Skeletal muscle tissue (tissue), 5 donors: ENCODE data around the gene FANK1. TPM values are rescaled to one million over a fixed set of nuclear protein-coding genes. Genes with fewer than 3 reads are reported as not detected.

ENCODE experiments used
- H3K27ac ChIP-seq: one replicate; pipeline ENCODE4 v1.7.0; 2013; ENCODE audit warnings: mild to moderate bottlenecking, low read depth, low read length, inconsistent platforms
- H3K27me3 ChIP-seq, 3 donors: one replicate each; pipeline ENCODE4 v1.7.0; 2013; ENCODE audit warnings: low read length in 3 of 3; ENCODE audit not compliant: control insufficient read depth in 3 of 3, insufficient read depth in 3 of 3
- H3K36me3 ChIP-seq, 3 donors: one replicate each; pipeline ENCODE4 v1.7.0; 2013; ENCODE audit warnings: low read length in 3 of 3; ENCODE audit not compliant: control insufficient read depth in 3 of 3, insufficient read depth in 3 of 3
- H3K4me1 ChIP-seq, 3 donors: one replicate each; pipeline ENCODE4 v1.7.0; 2013; ENCODE audit warnings: low read length in 3 of 3, mild to moderate bottlenecking in 3 of 3; ENCODE audit not compliant: control insufficient read depth in 3 of 3, insufficient read depth in 3 of 3
- H3K4me3 ChIP-seq, 3 donors: one replicate each; pipeline ENCODE4 v1.7.0; 2013; ENCODE audit warnings: low read length in 3 of 3
- H3K9ac ChIP-seq, 3 donors: one replicate each; pipeline ENCODE4 v1.7.0; 2013; ENCODE audit warnings: low read length in 3 of 3, mild to moderate bottlenecking in 3 of 3, moderate library complexity in 2 of 3, low read depth in 1 of 3
- H3K9me3 ChIP-seq, 3 donors: one replicate each; pipeline ENCODE4 v1.7.0; 2013; ENCODE audit warnings: low read length in 3 of 3; ENCODE audit not compliant: control insufficient read depth in 3 of 3
- small RNA-seq: library from RNA; depleted of rRNA; stranded (forward); fragments of <200 nt; gene quantifications from one replicate; pipeline ENCODE3, GENCODE V24; 2014
- total RNA-seq: library from RNA; depleted of rRNA; stranded (reverse); fragments of >200 nt; gene quantifications from one replicate; pipeline ENCODE4 v1.2.3, GENCODE V29; 2014
- donor health status: Osteomylitis.

Gene FANK1
- total RNA-seq, 1 donor from 2014 or later, result not detected

DNA sequence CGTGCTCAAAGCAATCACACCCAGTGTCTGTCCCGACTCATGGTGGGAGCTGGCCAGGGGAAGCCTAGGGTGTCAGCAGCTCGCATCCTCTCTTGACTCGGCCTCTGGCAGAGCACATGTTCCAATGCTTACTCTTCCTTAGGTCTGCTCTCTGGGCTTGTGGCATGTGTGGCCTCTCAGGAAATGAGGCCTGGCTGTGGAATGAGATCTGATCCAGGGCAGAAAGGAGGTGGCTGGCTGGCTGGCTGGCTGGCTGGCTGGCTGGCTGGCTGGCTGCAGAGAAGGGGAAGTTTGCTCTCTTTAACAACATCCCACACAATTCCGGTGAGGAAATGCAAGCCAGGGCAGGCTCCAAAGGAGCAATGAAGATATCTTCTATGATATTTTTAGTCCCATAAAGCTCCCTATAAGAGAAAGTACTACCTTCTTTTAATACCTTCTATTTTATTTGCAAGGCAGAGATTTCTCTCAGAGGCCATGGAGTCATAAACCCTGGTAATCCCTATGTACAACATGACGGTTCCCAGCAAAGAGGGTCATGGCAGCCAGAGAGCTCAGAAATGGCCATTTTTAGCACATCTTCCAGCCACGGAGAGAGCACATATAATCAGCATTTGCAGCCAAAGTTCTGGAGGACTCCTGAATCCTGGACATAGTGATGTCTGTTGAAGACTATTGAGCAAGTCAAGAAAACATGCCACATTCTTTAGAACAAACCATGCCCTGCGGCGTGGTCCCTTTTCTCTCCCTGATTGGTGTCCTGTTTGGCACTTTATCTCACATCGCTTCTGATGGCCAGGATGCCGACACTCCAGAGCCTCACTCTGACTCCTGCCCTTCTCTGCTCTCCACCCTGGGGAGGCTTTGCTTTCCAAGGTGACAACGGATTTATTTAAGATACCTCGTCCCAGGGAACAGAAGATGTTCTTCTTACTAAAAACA is 153.7 kb downstream of the FANK1 start:
- Histone ChIP-seq H3K4me1 (peaks cover 3 to 11% (median 6%) of the 10 kb centered on the region in 3 donors), H3K27me3 (no peaks in the 10 kb centered on the region), H3K9ac (no peak overlapping the region), H3K4me3 (no peak overlapping the region), H3K9me3 (no peaks in the 10 kb centered on the region), H3K27ac (no peak overlapping the region), H3K36me3 (no peaks in the 10 kb centered on the region)

- Histone ChIP-seq H3K4me3 (no peak overlapping the region), H3K27me3 (no peaks in the 10 kb centered on the region), H3K4me1 (peaks cover 3 to 11% (median 6%) of the 10 kb centered on the region in 3 donors), H3K9me3 (no peaks in the 10 kb centered on the region), H3K36me3 (no peaks in the 10 kb centered on the region), H3K27ac (no peak overlapping the region), H3K9ac (no peak overlapping the region)
Measured at GRCh38 chr10:126052171-126052570, 155.8 kb downstream of the FANK1 start.

DNA sequence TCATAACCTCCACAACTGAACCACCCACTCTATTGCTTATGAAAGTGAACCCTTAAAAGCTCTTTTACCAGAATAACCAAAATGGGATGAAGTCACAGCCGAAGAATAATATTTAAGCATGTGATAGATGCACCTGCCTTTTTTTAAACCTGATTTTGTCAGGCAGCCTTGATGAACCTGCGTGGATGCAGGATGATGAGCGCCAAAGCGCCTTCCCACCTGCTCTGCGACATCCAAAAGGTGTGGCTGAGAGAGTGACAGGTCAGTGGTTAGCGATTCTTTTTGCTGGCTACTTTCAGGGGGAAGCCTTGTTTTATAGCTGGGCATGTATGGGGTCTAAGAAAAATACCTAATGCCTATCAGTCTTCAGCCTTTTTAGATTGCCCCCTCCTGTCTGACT is 157.8 kb downstream of the FANK1 start:
- no peak overlapping the region for H3K4me3 ChIP-seq
- H3K36me3 ChIP-seq, result no peaks in the 10 kb centered on the region
- H3K9me3 ChIP-seq, result no peaks in the 10 kb centered on the region
- peaks cover 3 to 11% (median 6%) of the 10 kb centered on the region in 3 donors for H3K4me1 ChIP-seq
- H3K27ac ChIP-seq, result no peak overlapping the region
- no peak overlapping the region for H3K9ac ChIP-seq
- H3K27me3 ChIP-seq, result peaks cover 0 to 3% (median 0%) of the 10 kb centered on the region in 3 donors

GRCh38 chr10:126057494-126057893 is 161.1 kb downstream of the FANK1 start:
- Histone ChIP-seq H3K27ac (no peak overlapping the region), H3K4me1 (peaks cover 0 to 9% (median 0%) of the 10 kb centered on the region in 3 donors), H3K9ac (no peak overlapping the region), H3K36me3 (no peaks in the 10 kb centered on the region), H3K9me3 (no peaks in the 10 kb centered on the region), H3K27me3 (peaks cover 0 to 3% (median 0%) of the 10 kb centered on the region in 3 donors), H3K4me3 (no peak overlapping the region)

- Histone ChIP-seq H3K9me3 (no peaks in the 10 kb centered on the region), H3K4me3 (no peak overlapping the region), H3K9ac (no peak overlapping the region), H3K27me3 (peaks cover 0 to 3% (median 0%) of the 10 kb centered on the region in 3 donors), H3K27ac (no peak overlapping the region), H3K4me1 (peaks cover 2 to 13% (median 6%) of the 10 kb centered on the region in 3 donors), H3K36me3 (no peaks in the 10 kb centered on the region)
Measured at GRCh38 chr10:126058104-126058503, 161.7 kb downstream of the FANK1 start.

- no peak overlapping the region for H3K27ac ChIP-seq
- H3K4me1 ChIP-seq, result peaks cover 5 to 13% (median 6%) of the 10 kb centered on the region in 3 donors
- H3K36me3 ChIP-seq, result no peaks in the 10 kb centered on the region
- peaks cover 0 to 3% (median 0%) of the 10 kb centered on the region in 3 donors for H3K27me3 ChIP-seq
- no peak overlapping the region for H3K9ac ChIP-seq
- no peak overlapping the region for H3K4me3 ChIP-seq
- H3K9me3 ChIP-seq, result no peaks in the 10 kb centered on the region
Measured at GRCh38 chr10:126058507-126058906, 162.1 kb downstream of the FANK1 start.

Small RNA genes within 50 kb of the gene (small RNA-seq; reads per million reads assigned to genes)
- gene GNG10P1 (not detected), gene RF00017 (not detected), gene RNU2-42P (not detected)

Other genes starting within 250 kb of the FANK1 start
- not detected for gene TEX36, start 213.4 kb upstream of the FANK1 start, total RNA-seq
- 22.4 TPM for gene EDRF1, start 176.9 kb upstream of the FANK1 start, total RNA-seq
- under 0.01 TPM for gene MMP21, start 120.7 kb upstream of the FANK1 start, total RNA-seq
- gene UROS, start 73.3 kb upstream of the FANK1 start, total RNA-seq, result 56.4 TPM
- 27.1 TPM for gene BCCIP, start 73.0 kb upstream of the FANK1 start, total RNA-seq
- 21.9 TPM for gene DHX32, start 15.3 kb upstream of the FANK1 start, total RNA-seq